T-cell (primary cell): ENCODE measurements around the gene TENM3. TPM values are rescaled to one million over a fixed set of nuclear protein-coding genes. Genes with fewer than 3 reads are reported as not detected.
"Not testable (repeated sequence)": the region's sequence is repeated elsewhere in the genome, so short reads cannot be mapped to it uniquely, and the experiment has no call there.

ENCODE experiments used
- ATAC-seq, 4 experiments: fragments of 200-7000 bp in 3 of 4; fragments of 150-1000 bp in 1 of 4; cut with Tn5 transposase; replicated peaks in 1 of 4; 1 replicate in 3 of 4; 2 replicates in 1 of 4; pipeline ENCODE4 v1.10.0; 2021; ENCODE audit warnings: moderate library complexity in 3 of 4, mild to moderate bottlenecking in 2 of 4, moderate number of reproducible peaks in 1 of 4
- CTCF ChIA-PET, 2 donors: fragments of 300-600 bp; sonication (Branson Sonifier 250); formaldehyde crosslinking; loops; one replicate each; lab custom pipeline; 2022; ENCODE audit warnings: antibody characterized with exemption in 2 of 2; lab: Charles Lee
- POLR2A ChIA-PET, 2 donors: fragments of 300-600 bp; sonication (Branson Sonifier 250); formaldehyde crosslinking; loops; one replicate each; lab custom pipeline; 2022; ENCODE audit warnings: antibody characterized with exemption in 2 of 2; lab: Charles Lee
- DNase-seq, 35 experiments: peaks; one replicate each; pipeline versions ENCODE4 v3.0.0 to v3.0.0-alpha.2; 2013 to 2023
- H3K27ac ChIP-seq: one replicate; pipeline ENCODE4 v1.5.1; 2013; ENCODE audit warnings: low read length
- H3K27me3 ChIP-seq, 2 experiments: replicated peaks in 1 of 2; 1 replicate in 1 of 2; 2 replicates in 1 of 2; pipeline versions ENCODE4 v1.6.1 to v1.7.0; 2013; ENCODE audit warnings: low read length in 1 of 2, mixed read lengths in 1 of 2; ENCODE audit not compliant: control insufficient read depth in 2 of 2, insufficient read depth in 2 of 2; ENCODE audit errors: extremely low read depth in 1 of 2
- H3K36me3 ChIP-seq, 2 donors: 1 replicate in 1 of 2; 2 replicates in 1 of 2; pipeline versions ENCODE4 v1.6.1 to v1.7.0; 2013; ENCODE audit warnings: low read length in 1 of 2; ENCODE audit not compliant: control insufficient read depth in 2 of 2, insufficient read depth in 1 of 2; ENCODE audit errors: extremely low read depth in 1 of 2
- H3K4me1 ChIP-seq, 2 experiments: 1 replicate in 1 of 2; 2 replicates in 1 of 2; pipeline versions ENCODE4 v1.6.1 to v1.7.0; 2013; ENCODE audit warnings: low read length in 2 of 2, mixed read lengths in 1 of 2; ENCODE audit not compliant: insufficient read depth in 2 of 2, control insufficient read depth in 1 of 2; ENCODE audit errors: extremely low read depth in 1 of 2
- H3K4me3 ChIP-seq, 2 donors: 1 replicate in 1 of 2; 2 replicates in 1 of 2; pipeline versions ENCODE4 v1.5.1 to v1.7.0; 2013; ENCODE audit warnings: mild to moderate bottlenecking in 2 of 2, low read length in 1 of 2, moderate library complexity in 1 of 2; ENCODE audit not compliant: control insufficient read depth in 1 of 2; ENCODE audit errors: extremely low read depth in 1 of 2
- H3K9me3 ChIP-seq: 2 replicates; pipeline ENCODE4 v1.7.0; 2013
- H3K27ac Mint-ChIP-seq, 2 donors: one replicate each; pipeline ENCODE4 v1.8.0; 2020 to 2021; ENCODE audit warnings: mild to moderate bottlenecking in 2 of 2, mixed read lengths in 2 of 2
- H3K27me3 Mint-ChIP-seq, 2 donors: one replicate each; pipeline ENCODE4 v1.8.0; 2021 to 2022; ENCODE audit warnings: mixed read lengths in 2 of 2
- H3K36me3 Mint-ChIP-seq: one replicate; pipeline ENCODE4 v1.8.0; 2021; ENCODE audit warnings: mixed read lengths
- H3K4me1 Mint-ChIP-seq, 3 donors: one replicate each; pipeline ENCODE4 v1.8.0; 2020 to 2022; ENCODE audit warnings: mixed read lengths in 3 of 3, mild to moderate bottlenecking in 1 of 3
- H3K4me3 Mint-ChIP-seq, 3 donors: one replicate each; pipeline ENCODE4 v1.8.0; 2020 to 2022; ENCODE audit warnings: mild to moderate bottlenecking in 3 of 3, mixed read lengths in 3 of 3, moderate library complexity in 3 of 3
- H3K9me3 Mint-ChIP-seq, 3 donors: one replicate each; pipeline ENCODE4 v1.8.0; 2020 to 2022; ENCODE audit warnings: mixed read lengths in 3 of 3
- WGBS: methylation state at CpG from one replicate; pipeline ENCODE4 v1.1.5; 2013; ENCODE audit warnings: missing lambda C conversion rate; ENCODE audit not compliant: insufficient coverage; 5-methylcytosine and 5-hydroxymethylcytosine counted together
- total RNA-seq, 35 experiments: library from RNA in 6 of 35; stranded (reverse) in 6 of 35; fragments of 120-200 nt in 1 of 35; gene quantifications; one replicate each; pipeline versions ENCODE4 v1.2.1 to v1.2.4 and lab custom pipeline; 2013 to 2026

TENM3 gene
- total RNA-seq, 5 donors from 2014 or later (not counting 1 experiment from before 2014, with no cell fraction given), result 0.03 to 0.44 (median 0.16) TPM; not detected in 2

- CTCF ChIA-PET, result no interaction called here
- no peaks in the 10 kb centered on the region for H3K36me3 Mint-ChIP-seq
- POLR2A ChIA-PET, result no interaction called here
- H3K4me3 Mint-ChIP-seq, result no peak overlapping the region
- peaks cover 5 to 16% (median 7%) of the 10 kb centered on the region in 3 donors for H3K4me1 Mint-ChIP-seq
- peaks cover 9 to 19% of the 10 kb centered on the region in 2 experiments for H3K4me1 ChIP-seq
- peaks cover 10 to 13% (median 12%) of the 10 kb centered on the region in 3 donors for H3K9me3 Mint-ChIP-seq
- H3K36me3 ChIP-seq, result no peaks in the 10 kb centered on the region
- H3K27ac ChIP-seq, result no peak overlapping the region
- DNase-seq, result no peak
- H3K27me3 Mint-ChIP-seq, result no peaks in the 10 kb centered on the region
- H3K4me3 ChIP-seq, result no peak overlapping the region
- H3K27ac Mint-ChIP-seq, result no peak overlapping the region
- H3K27me3 ChIP-seq, result no peaks in the 10 kb centered on the region
- no peak for ATAC-seq
- no peaks in the 10 kb centered on the region for H3K9me3 ChIP-seq
- WGBS, result 0% methylated on average over 1 of the region's 4 CpGs
Observed at GRCh38 chr4:182812916-182813315, 569.7 kb downstream of the TENM3 start.

- H3K4me3 ChIP-seq, H3K36me3 Mint-ChIP-seq, H3K36me3 ChIP-seq, H3K27ac Mint-ChIP-seq, H3K9me3 ChIP-seq, H3K27me3 ChIP-seq, CTCF ChIA-PET, H3K4me1 ChIP-seq, DNase-seq, POLR2A ChIA-PET, H3K27ac ChIP-seq, H3K4me3 Mint-ChIP-seq, ATAC-seq, H3K27me3 Mint-ChIP-seq: not testable (repeated sequence)
- Mint-ChIP-seq H3K4me1 (peaks cover 5 to 16% (median 7%) of the 10 kb centered on the region in 3 donors), H3K9me3 (peaks cover 10 to 13% (median 12%) of the 10 kb centered on the region in 3 donors)
- WGBS, result 94% methylated on average over 7 of the region's 9 CpGs
Observed at GRCh38 chr4:182814065-182814464, 570.9 kb downstream of the TENM3 start.

GRCh38 chr4:182818926-182819730 is 575.9 kb downstream of the TENM3 start:
- no peaks in the 10 kb centered on the region for H3K9me3 Mint-ChIP-seq
- ChIA-PET CTCF (no interaction called here), POLR2A (no interaction called here)
- no peak overlapping the region for H3K4me3 Mint-ChIP-seq
- Histone ChIP-seq H3K4me1 (no peaks in the 10 kb centered on the region), H3K9me3 (no peaks in the 10 kb centered on the region), H3K36me3 (no peaks in the 10 kb centered on the region), H3K4me3 (no peak overlapping the region), H3K27ac (no peak overlapping the region), H3K27me3 (peaks cover 0 to 4% of the 10 kb centered on the region in 2 experiments)
- ATAC-seq (no peak), DNase-seq (no peak)
- 83% methylated on average over 20 of the region's 22 CpGs for WGBS
- no peaks in the 10 kb centered on the region for H3K36me3 Mint-ChIP-seq
- H3K27me3 Mint-ChIP-seq, result no peaks in the 10 kb centered on the region
- no peak overlapping the region for H3K27ac Mint-ChIP-seq
- H3K4me1 Mint-ChIP-seq, result peaks cover 0 to 2% (median 0%) of the 10 kb centered on the region in 3 donors

GRCh38 chr4:182819751-182820150 is 576.5 kb downstream of the TENM3 start:
- Mint-ChIP-seq H3K4me1 (peaks cover 0 to 2% (median 0%) of the 10 kb centered on the region in 3 donors), H3K27ac (no peak overlapping the region), H3K4me3 (no peak overlapping the region), H3K36me3 (no peaks in the 10 kb centered on the region), H3K27me3 (no peaks in the 10 kb centered on the region), H3K9me3 (no peaks in the 10 kb centered on the region)
- 93% methylated on average over 5 of the region's 7 CpGs for WGBS
- ATAC-seq, result no peak
- DNase-seq, result no peak
- Histone ChIP-seq H3K36me3 (no peaks in the 10 kb centered on the region), H3K27me3 (peaks cover 0 to 4% of the 10 kb centered on the region in 2 experiments), H3K9me3 (no peaks in the 10 kb centered on the region), H3K4me1 (no peaks in the 10 kb centered on the region), H3K27ac (no peak overlapping the region), H3K4me3 (no peak overlapping the region)
- ChIA-PET POLR2A (no interaction called here), CTCF (no interaction called here)

GRCh38 chr4:182822554-182822953 is 579.4 kb downstream of the TENM3 start:
- no peak for ATAC-seq
- Mint-ChIP-seq H3K4me1 (peaks cover 0 to 7% (median 7%) of the 10 kb centered on the region in 3 donors), H3K36me3 (no peaks in the 10 kb centered on the region), H3K4me3 (no peak overlapping the region), H3K27me3 (peaks cover 0 to 7% of the 10 kb centered on the region in 2 donors), H3K27ac (no peak overlapping the region), H3K9me3 (no peaks in the 10 kb centered on the region)
- WGBS, result 89% methylated on average over 6 of the region's 11 CpGs
- peaks cover 0 to 21% of the 10 kb centered on the region in 2 experiments for H3K27me3 ChIP-seq
- ChIA-PET CTCF (no interaction called here), POLR2A (no interaction called here)
- no peak for DNase-seq
- no peak overlapping the region for H3K27ac ChIP-seq
- H3K4me3 ChIP-seq, result no peak overlapping the region
- peaks cover 0 to 3% of the 10 kb centered on the region in 2 experiments for H3K4me1 ChIP-seq
- no peaks in the 10 kb centered on the region for H3K9me3 ChIP-seq
- H3K36me3 ChIP-seq, result no peaks in the 10 kb centered on the region

- Histone ChIP-seq H3K27ac (no peak overlapping the region), H3K27me3 (peaks cover 0 to 28% of the 10 kb centered on the region in 2 experiments), H3K9me3 (no peaks in the 10 kb centered on the region), H3K36me3 (no peaks in the 10 kb centered on the region), H3K4me1 (peaks cover 0 to 3% of the 10 kb centered on the region in 2 experiments), H3K4me3 (no peak overlapping the region)
- no peak overlapping the region for H3K4me3 Mint-ChIP-seq
- H3K27ac Mint-ChIP-seq, result no peak overlapping the region
- ChIA-PET CTCF (no interaction called here), POLR2A (no interaction called here)
- peaks cover 3 to 15% of the 10 kb centered on the region in 2 donors for H3K27me3 Mint-ChIP-seq
- WGBS, result no CpG with 5 or more reads among the region's 1 CpG
- H3K9me3 Mint-ChIP-seq, result no peaks in the 10 kb centered on the region
- ATAC-seq, result no peak
- peaks cover 0 to 7% (median 7%) of the 10 kb centered on the region in 3 donors for H3K4me1 Mint-ChIP-seq
- H3K36me3 Mint-ChIP-seq, result no peaks in the 10 kb centered on the region
- no peak for DNase-seq
Observed at GRCh38 chr4:182823576-182823975, 580.4 kb downstream of the TENM3 start.
